ENCODE measurements around the gene IP6K1. TPM values are rescaled to one million over a fixed set of nuclear protein-coding genes. Genes with fewer than 3 reads are reported as not detected.
"Not testable (repeated sequence)": the region's sequence is repeated elsewhere in the genome, so short reads cannot be mapped to it uniquely, and the experiment has no call there.

IP6K1 gene
- total RNA-seq, 1 donor from 2014 or later, result 35.6 TPM

DNA sequence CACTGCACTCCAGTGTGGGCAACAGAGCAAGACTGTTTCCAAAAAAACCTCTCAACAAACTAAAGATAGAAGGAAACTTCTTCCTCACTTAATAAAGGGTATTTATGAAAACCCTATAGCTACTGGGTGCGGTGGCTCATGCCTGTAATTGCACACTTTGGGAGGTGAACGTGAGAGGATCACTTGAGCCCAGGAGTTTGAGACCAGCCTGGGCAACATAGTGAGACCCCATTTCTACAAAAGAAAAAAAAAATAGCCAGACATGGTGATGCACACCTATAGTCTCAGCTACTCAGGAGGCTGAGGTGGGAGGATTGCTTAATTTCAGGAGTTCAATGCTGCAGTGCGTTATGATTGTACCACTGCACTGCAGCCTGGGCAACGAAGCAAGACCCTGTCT lies 22.4 kb downstream of the IP6K1 start:
- DNase-seq, result no peak

DNA sequence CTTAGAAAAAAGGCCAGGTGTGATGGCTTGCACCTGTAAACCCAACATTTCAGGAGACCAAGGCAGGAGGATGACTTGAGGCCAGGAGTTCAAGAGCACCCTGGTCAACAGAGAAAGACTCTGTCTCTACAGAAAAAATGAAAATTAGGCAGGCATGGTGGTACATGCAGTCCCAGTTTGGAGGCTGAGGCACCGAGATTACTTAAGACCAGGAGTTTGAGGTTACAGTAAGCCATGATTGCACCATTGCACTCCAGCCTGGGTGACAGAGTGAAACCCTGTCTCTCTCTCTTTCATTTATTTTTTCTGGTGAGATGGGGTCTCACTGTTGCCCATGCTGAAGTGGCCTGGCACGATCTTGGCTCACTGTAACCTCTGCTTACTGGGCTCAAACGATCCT lies 24.7 kb downstream of the IP6K1 start:
- no peak for DNase-seq

DNA sequence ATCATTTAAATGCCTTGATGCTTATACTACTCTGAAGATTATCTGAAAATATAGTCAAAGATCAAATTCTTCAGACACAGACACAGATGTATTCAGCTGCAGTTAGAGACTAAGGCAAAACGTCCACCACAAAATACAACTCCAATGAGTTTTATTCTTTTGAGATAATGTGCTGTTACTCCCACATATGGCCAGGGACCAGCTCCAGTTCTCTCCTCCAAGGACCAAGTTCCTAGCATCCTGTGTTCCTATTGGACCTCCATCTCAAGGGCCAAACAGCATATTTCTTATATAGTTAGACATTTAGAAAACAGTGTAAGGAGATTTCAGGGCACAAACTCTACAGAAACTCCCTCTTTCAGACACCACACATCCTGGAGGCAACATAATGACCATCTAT lies 27.1 kb downstream of the IP6K1 start:
- no peak for DNase-seq

DNA sequence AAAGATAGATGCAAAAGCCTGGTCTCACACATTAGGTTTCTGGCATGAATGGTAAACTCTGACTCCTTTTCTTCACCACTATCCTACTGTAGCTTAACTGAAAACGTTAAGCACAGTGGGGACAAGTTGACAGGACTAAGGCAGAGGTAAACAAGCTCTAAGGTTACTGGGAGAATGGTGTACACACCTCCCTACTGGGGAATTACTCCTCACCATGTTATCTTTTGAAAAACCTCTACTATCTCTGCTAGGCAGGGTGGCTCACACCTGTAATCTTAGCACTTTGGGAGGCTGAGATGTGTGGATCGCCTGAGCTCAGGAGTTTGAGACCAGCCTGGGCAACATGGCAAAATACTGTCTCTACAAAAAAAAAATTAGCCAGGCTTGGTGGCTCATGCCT lies 29.1 kb downstream of the IP6K1 start:
- no peak for DNase-seq

DNA sequence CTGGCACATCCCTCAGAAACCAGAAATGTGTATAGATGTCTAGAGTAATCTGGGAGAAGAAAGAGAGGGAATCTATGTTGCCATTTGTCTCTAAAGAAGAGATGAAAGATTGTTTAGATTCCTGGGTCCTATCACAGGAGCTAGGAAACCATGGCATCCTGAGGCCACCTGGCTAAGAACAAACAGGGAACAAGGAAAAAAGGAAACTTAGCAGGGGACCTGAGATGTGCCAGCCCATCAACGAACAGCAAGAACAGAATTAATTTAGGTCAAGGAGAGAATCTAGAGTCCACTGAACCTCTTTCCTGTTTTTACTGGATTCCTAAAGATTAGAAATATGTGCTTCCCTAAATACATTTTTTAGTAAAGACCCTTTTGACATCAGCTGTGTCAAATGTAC lies 30.3 kb downstream of the IP6K1 start:
- DNase-seq, result no peak

DNA sequence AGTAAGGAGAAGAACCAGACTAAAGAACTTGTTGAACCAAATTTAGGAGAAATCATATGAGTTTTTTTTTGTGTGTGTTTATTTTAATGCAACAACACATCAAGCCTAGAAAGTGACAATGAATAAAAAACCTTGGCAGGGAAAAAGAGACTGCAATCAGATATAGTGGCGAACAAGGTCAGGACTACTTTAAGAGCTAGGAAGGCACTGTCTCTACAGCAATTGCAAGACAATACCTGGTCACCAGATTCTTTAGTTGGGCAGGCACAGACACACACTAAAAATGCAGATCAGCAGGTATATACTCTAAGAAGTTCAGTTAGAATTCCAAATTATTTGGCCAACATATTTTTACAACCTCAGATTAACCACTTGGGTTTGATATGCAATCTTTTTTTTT lies 31.8 kb downstream of the IP6K1 start:
- no peak for DNase-seq

DNA sequence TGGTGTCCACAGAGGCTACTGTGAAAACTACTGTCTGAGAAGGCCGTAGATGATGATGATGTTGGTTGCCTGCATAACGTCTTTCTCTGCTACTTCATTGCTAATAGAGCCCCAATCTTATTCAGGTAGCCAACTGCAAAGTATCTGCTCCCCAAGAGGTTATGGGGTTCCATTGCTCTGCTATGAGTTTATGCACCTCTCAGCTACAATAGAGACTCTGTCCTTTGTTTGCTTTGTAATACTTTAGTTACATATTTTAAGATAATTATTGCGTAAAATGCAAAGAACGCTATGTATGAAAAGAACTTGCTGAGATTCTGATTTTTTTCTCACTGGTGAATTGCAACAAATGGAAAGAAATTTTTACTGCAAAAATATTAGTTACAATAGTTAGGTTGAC lies 34.8 kb downstream of the IP6K1 start:
- no peak for DNase-seq

DNA sequence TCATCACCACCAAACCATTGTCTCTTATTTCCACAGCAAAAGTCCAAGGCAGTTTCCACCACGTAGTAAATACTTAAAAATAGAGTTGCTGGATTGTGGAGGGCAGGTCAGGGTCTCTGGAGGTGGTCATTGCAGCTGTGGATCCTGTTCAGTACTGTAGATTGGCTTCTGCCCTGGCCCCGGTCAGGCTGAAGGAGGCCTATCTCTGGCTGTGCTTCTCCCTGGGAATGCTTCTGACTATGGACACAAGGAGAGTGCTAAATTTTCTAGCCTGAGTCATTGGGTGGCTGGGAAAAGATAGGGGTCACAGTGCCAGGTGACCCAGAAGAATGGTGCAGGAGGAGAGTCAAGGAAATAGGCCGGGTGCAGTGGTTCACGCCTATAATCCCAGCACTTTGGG lies 36.3 kb downstream of the IP6K1 start:
- no peak for DNase-seq

DNA sequence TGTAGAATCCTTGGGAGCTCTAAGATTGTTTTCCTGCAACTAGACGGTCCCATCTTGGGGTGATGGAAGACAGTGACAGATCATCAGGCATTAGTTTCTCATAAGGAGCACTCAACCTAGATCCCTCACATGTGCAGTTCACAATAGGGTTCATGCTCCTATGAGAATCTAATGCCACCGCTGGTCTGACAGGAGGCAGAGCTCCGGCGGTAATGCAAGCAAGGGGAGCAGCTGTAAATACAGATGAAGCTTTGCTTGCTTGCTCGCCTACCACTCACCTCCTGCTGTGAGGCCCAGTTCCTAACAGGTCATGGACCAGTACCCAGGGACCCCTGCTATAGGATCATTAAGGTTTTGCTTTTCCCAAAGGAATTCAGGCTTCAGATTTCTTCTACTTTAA lies 37.5 kb downstream of the IP6K1 start:
- DNase-seq, result not testable (repeated sequence)

DNA sequence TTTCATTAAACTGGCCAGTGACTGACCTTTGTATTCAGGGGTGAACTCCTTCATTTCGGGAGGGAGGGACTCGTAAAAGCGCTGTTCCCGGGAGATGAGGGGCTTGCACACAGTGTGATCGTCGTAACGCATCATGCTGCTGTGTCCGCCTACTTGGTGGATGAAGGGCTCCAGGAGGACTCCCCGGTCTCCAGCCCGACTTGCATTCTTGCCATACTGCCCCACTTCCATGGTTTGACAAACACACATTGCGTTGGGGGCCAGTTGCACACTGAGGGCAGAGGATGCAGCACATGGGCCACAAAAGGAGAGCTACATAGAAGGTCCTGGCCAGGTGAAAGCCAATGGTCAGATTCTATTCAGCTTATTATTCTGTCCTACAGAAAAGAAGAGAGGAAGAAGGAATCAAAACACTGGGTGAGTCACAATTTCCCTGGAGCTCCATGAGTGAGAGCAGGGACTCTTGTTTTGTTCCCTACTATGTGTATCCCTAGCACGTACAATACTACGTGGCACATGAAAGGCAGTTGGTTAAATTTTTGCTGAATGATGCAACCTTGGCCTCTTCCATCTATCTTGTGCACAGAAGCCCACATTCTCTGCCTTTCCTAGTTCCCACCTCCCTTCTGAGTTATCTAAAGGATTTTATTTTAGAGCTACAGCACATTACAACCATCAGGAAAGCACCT lies 38.4 kb downstream of the IP6K1 start:
- no peak for DNase-seq

DNA sequence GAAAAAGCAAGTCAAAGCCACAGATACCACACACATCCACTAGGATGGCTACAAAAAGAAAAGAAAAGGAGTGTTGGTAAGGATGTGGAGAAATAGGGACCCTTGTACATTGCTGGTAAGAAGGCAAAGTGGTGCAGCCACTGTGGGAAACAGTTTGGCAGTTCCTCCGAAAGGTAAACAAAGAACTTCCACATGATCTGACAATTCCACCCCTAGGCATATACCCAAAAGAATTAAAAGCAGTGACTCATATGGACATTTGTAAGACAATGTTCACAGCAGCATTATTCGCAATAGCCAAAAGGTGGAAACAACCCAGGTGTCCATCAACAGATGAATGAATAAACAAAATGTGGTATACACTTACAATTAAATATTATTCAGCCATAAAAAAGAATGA lies 40.4 kb downstream of the IP6K1 start:
- no peak for DNase-seq

DNA sequence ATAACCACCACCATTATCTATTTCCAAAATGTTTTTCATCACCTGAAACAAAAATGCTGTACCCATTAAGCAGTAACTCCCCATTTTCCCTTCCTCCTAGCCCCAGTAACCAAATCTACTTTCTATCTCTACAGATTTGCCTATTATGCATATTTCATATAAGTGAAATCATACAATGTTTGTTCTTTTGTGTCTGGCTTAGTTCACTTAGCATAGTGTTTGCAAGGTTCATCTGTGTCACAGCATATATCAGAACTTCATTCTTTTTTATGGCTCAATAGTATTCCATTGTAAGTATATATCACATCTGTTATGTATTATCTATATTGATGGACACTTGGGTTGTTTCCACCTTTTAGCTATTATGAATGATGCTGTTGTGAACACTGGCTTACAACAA lies 45.9 kb downstream of the IP6K1 start:
- no peak for DNase-seq

DNA sequence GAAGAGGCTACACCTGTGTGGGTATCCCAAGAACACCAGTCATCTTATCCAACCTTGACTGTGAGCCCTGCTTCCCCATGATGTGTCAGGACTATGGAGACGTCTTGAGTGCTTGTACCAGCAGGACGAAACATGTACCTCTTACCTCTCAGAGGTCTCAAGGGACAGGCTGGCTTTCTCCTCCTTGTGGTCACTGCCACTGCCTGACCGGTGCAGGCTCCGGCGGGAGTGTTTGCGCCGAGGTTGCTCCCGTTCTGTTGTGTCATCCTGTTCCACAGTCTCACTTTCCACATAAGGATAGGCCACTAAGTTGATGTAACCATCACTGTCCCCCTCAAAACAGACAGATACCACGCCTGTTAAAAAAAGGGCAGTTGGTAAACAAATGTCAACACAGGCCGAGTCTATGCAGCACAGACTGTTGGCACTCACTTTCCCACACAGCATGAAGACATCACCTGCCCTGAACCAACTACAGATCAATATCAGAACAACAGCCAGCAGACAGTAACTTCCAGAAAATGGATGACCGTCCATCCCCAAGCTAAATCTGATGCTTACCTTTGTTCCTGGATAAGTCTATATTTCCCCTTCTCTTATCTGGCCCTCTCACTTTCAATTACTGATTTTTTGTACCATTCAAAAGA lies 48.2 kb downstream of the IP6K1 start:
- DNase-seq, result no peak

DNA sequence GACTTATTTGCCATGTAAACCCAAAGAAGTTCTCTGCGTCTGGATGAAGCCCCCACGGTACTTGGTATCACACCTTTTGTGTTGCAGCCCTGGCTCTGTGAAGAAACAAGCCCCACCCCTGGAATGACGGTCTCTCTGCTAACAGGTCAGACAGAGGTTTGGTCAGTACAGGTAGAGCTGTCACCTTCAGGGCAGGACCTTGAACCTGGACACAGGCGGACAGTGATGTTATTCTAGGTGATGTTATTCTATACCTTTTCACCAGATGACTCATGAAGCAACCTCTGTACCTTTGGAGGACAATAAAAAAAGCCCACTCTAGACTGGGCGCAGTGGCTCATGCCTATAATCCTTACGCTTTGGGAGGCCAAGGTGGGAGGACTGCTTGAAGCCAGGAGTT lies 51.6 kb downstream of the IP6K1 start:
- DNase-seq, result no peak

DNA sequence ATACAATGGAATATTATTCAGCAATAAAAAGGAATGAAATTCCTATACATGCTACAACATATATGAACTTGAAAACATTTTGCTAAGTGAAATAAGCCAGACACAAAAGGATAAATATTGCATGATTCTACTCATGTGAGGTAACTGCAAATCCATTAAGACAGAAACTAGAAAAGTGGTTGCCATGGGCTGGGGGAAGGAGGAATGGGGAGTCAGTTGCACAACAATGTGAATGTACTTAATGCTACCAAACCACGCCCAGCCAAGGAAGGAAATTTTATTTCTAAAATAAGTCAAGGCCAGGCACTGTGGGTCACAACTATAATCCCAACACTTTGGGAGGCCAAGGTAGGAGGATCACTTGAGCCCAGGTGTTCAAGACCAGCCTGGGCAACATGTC lies 52.8 kb downstream of the IP6K1 start:
- DNase-seq, result no peak

DNA sequence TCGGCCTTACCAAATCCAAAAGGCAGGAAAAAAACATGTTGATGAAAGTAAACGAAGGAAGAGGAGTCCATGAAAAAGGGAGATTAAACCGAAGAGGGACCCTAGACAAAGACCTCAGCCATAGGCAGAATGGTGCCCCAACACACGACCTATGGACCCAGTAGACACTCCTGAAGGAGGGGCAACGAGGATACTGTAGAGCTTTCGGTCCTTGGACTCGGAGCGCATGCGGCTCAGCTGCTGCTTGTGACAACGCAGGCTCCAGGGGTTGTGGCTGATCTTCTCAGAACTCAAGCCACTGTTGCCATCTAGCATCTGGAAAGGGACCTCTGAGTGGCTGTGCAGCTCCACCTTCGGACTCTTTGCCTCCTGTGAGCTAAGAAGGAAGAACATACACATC lies 53.7 kb downstream of the IP6K1 start:
- DNase-seq, result no peak

DNA sequence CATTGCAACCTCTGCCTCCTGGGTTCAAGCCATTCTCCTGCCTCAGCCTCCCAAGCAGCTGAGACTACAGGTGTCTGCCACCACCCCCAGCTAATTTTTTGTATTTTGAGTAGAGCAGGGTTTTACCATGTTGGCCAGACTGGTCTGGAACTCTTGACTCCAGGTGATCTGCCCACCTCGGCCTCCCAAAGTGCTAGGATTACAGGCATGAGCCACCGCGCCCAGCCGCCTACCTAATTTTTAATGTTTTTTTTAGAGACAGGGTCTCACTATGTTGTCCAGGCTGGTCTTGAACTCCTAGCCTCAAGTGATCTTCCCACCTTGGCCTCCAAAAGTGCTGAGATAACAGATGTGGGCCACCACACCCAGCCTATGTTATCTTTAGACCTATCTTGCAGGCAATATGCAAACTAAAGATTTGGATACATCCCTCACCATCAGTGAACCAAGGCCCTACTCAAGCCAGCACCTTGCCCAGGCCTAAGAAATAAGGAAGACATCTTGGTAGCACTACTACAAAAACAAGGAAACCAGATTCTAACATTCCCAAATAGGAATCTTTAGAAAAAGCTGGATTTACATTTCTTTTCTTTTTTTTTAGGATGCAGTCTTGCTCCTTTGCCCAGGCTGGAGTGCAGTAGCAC lies 56.3 kb downstream of the IP6K1 start:
- no peak for DNase-seq

DNA sequence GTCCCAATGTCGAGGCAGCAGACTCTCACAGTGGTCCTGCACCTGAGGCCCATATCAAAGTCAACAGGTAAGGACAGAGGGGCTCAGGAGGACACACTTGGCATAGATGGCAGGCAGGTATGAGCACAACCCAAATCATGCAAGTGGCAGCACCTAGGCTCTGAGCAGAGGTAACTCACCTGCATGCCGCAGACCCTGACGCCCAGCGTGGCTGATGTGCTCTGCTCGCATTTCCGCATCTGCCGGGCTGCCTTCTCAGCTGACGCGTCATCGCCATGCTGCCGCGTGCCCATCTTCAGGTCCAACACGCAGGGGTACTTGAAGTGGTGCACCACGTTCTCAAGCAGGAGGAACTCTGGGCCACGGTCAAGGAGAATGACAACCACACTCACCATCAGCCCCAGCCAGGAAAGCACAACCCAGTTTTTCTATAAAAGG lies 58.4 kb downstream of the IP6K1 start:
- DNase-seq, result no peak

DNA sequence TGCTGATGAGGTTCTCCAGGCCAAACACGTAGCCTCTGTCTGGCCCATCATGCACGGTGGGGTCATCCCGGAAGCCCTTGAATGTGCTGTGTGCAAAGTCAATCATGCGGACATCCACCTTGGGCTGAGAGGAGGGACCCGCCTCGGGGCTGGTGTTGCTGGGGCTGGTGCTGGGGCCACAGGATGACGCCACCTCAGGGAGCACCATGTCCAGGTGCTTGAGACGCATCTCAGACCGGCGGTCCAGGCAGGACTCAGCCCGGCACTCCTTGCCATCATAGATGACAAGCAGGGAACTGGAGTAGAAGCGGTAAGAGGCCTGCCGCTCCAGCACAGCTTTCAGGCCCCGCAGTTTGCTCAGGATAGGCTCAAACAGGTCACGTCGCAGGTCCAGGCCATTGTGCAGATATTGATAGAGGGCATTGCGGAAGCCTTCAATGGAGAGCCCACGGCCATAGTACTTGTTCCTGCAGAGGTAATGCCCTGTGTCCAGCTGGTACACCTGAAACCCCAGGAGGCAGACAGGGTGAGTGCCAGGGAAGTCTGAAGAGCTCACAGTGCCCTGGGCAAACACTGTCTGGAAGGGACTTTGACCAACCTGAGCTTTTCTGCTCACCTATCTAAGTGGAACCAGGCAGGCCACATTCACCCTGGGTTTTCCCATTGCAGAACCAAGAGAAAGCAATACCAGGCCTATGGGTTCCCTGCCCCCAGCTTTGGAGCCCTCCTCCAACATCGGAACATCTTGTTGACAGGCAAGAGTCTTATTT lies 59.0 kb downstream of the IP6K1 start:
- no peak for DNase-seq

DNA sequence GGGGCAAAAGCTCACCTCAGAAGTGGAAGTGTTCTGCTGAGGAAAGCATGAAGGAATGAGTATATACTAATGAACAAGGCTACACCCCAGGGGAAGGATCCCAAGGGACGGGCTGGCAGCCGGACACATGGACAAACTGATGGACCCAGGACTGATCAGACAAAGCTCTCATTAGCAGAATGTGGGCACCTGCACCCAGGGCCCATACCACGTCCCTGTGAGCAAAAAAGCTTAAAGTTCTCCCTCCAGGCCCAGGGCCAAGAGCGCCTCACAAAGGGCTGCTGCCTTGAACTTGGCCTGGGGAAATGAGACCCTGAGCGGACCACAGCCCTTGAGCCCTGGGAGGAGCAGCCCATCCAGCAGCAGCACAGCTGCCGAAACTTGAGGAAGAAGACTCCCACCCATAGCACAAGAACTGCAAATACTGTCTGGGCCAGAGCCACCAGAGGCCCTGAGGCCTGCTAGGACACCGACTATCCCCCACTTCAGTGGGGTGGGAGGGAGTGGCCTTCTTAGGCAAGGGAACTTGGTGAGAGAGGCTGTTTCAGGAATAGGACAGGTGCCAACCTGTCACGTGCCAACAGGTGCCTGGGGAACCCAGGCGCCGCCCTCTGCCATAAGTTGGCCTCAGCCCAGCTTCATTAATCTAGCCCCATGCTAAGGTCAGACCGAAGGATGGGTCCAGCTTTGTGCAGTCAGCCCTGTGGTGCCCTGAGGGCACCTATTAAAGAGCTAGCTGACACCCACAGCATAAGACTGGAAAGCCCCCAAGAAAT lies 60.2 kb downstream of the IP6K1 start:
- DNase-seq, result no peak

DNA sequence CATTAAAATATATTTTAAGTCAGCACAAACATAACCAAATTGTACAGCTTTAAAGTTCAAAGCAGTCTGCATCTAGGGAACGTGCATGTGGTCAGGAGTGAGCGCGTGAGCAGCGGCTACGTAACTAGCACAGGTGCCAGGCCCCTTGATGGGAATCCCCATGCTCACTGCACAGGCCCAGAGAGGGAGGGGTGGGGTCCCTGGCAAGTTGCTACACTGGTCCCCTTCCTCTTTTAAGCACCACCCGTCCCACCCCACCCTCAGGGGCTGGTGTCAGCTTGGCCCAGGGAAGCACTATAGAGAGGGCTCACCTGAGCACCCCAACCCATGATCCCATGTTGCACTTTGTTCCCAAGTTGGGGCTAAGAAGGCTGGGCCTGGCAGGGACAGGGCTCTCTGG lies 61.8 kb downstream of the IP6K1 start:
- DNase-seq, result no peak

Measured in tongue (tissue), 2 donors.